OCI-LY3 (cell line): ENCODE results near the gene COPS2.

ENCODE experiments used
- CTCF ChIP-seq: fragments of 200-600, 300-600 bp; sonication (generic); IDR thresholded peaks from 2 replicates; pipeline ENCODE4 v1.5.1; 2014; ENCODE audit warnings: antibody characterized with exemption, low read length, low read depth
- EZH2phosphoT487 ChIP-seq: fragments of 200-600 bp; shearing (Covaris generic); IDR thresholded peaks from 2 replicates; pipeline ENCODE4 v1.6.1; 2018; ENCODE audit warnings: antibody characterized with exemption, mixed run types, low read depth

GRCh38 chr15:49171790-49172189 lies 16.4 kb upstream of the COPS2 start:
- no peak for TF ChIP-seq CTCF
- TF ChIP-seq EZH2phosphoT487: no peak
